ENCODE data around the gene RASGRP4. TPM values are rescaled to one million over a fixed set of nuclear protein-coding genes. Genes with fewer than 3 reads are reported as not detected.

Gene RASGRP4
- polyA plus RNA-seq, 1 donor (not counting 4 experiments of a cell fraction or from before 2014, with no cell fraction given), result not detected

GRCh38 chr19:38384209-38385027 is 41.6 kb downstream of the RASGRP4 start:
- dilution Hi-C loops (cut with MboI; ENCODE audit: extremely low pct_ligation_motif_present, low sequenced_read_pairs), result no loop called here
- H2AFZ ChIP-seq (ENCODE audit: control insufficient read depth, low read length), result no peak overlapping the region
- TF ChIP-seq EZH2 (IDR thresholded peaks at IDR 0.05; ENCODE audit: low read length) (no peak), CTCF (optimal IDR thresholded peaks at IDR 0.05 in 1 of 3, IDR thresholded peaks at IDR 0.05 in 1 of 3, conservative IDR thresholded peaks at IDR 0.05 in 1 of 3; ENCODE audit: extremely low read depth in 1 of 3, insufficient read depth in 2 of 3, low read length in 3 of 3) (peak; percentile 32 to 56 (median 54))
- FAIRE-seq (no peak), DNase-seq (ENCODE audit: low read depth, low spot score) (no peak)
- H3K9ac ChIP-seq (ENCODE audit: control insufficient read depth, extremely low read depth, insufficient read depth, low read length), result no peak overlapping the region
- no peaks in the 10 kb centered on the region for H3K9me3 ChIP-seq (ENCODE audit: control insufficient read depth, low read depth, low read length)
- no peaks in the 10 kb centered on the region for H3K27me3 ChIP-seq (ENCODE audit: control insufficient read depth, extremely low read depth, insufficient read depth, low read length)
- no peak overlapping the region for H3K27ac ChIP-seq (ENCODE audit: control insufficient read depth, insufficient read depth, low read length)
- peaks cover 14% of the 10 kb centered on the region for H4K20me1 ChIP-seq (ENCODE audit: control insufficient read depth, extremely low read depth, insufficient read depth, low read length)
- no peak overlapping the region for H3K4me2 ChIP-seq (ENCODE audit: control insufficient read depth, extremely low read depth, insufficient read depth, low read depth, low read length)
- peaks cover 21% of the 10 kb centered on the region for H3K4me1 ChIP-seq (ENCODE audit: control insufficient read depth, extremely low read depth, insufficient read depth, low read length)
- peaks cover 3% of the 10 kb centered on the region for H3K9me1 ChIP-seq (ENCODE audit: control insufficient read depth, extremely low read depth, insufficient read depth, low read length)
- peaks cover 18 to 40% of the 10 kb centered on the region in 2 experiments for H3K36me3 ChIP-seq (ENCODE audit: control insufficient read depth in 2 of 2, extremely low read depth in 1 of 2, insufficient read depth in 2 of 2, low read length in 2 of 2)
- no peak overlapping the region for H3K4me3 ChIP-seq (ENCODE audit: control insufficient read depth in 2 of 3, extremely low read depth in 1 of 3, insufficient read depth in 2 of 3, low read depth in 1 of 3, low read length in 3 of 3)
- peaks cover 5% of the 10 kb centered on the region for H3K79me2 ChIP-seq (ENCODE audit: control insufficient read depth, insufficient read depth, low read length)

- FAIRE-seq (no peak), DNase-seq (ENCODE audit: low read depth, low spot score) (no peak)
- H4K20me1 ChIP-seq (ENCODE audit: control insufficient read depth, extremely low read depth, insufficient read depth, low read length), result peaks cover 14% of the 10 kb centered on the region
- no peak overlapping the region for H3K4me2 ChIP-seq (ENCODE audit: control insufficient read depth, extremely low read depth, insufficient read depth, low read depth, low read length)
- H3K27me3 ChIP-seq (ENCODE audit: control insufficient read depth, extremely low read depth, insufficient read depth, low read length), result no peaks in the 10 kb centered on the region
- peaks cover 7% of the 10 kb centered on the region for H3K79me2 ChIP-seq (ENCODE audit: control insufficient read depth, insufficient read depth, low read length)
- H2AFZ ChIP-seq (ENCODE audit: control insufficient read depth, low read length), result no peak overlapping the region
- H3K27ac ChIP-seq (ENCODE audit: control insufficient read depth, insufficient read depth, low read length), result no peak overlapping the region
- peaks cover 16% of the 10 kb centered on the region for H3K4me1 ChIP-seq (ENCODE audit: control insufficient read depth, extremely low read depth, insufficient read depth, low read length)
- dilution Hi-C loops (cut with MboI; ENCODE audit: extremely low pct_ligation_motif_present, low sequenced_read_pairs), result no loop called here
- H3K9me3 ChIP-seq (ENCODE audit: control insufficient read depth, low read depth, low read length), result no peaks in the 10 kb centered on the region
- no peak overlapping the region for H3K9ac ChIP-seq (ENCODE audit: control insufficient read depth, extremely low read depth, insufficient read depth, low read length)
- H3K4me3 ChIP-seq (ENCODE audit: control insufficient read depth in 2 of 3, extremely low read depth in 1 of 3, insufficient read depth in 2 of 3, low read depth in 1 of 3, low read length in 3 of 3), result no peak overlapping the region
- peaks cover 24 to 46% of the 10 kb centered on the region in 2 experiments for H3K36me3 ChIP-seq (ENCODE audit: control insufficient read depth in 2 of 2, extremely low read depth in 1 of 2, insufficient read depth in 2 of 2, low read length in 2 of 2)
- TF ChIP-seq CTCF (optimal IDR thresholded peaks at IDR 0.05 in 1 of 3, IDR thresholded peaks at IDR 0.05 in 1 of 3, conservative IDR thresholded peaks at IDR 0.05 in 1 of 3; ENCODE audit: extremely low read depth in 1 of 3, insufficient read depth in 2 of 3, low read length in 3 of 3) (no peak), EZH2 (IDR thresholded peaks at IDR 0.05; ENCODE audit: low read length) (no peak)
- H3K9me1 ChIP-seq (ENCODE audit: control insufficient read depth, extremely low read depth, insufficient read depth, low read length), result peaks cover 3% of the 10 kb centered on the region
These were observed 42.3 kb downstream of the RASGRP4 start for GRCh38 chr19:38383743-38384142.

Measured in keratinocyte (primary cell).